Common myeloid progenitor, CD34-positive (primary cell): Measurements from ENCODE around the gene CIT.

ENCODE experiments used
- CTCF ChIA-PET: fragments of 350-600 bp; sonication (Branson Sonifier 250); formaldehyde crosslinking; loops from one replicate; lab custom pipeline; 2021; ENCODE audit warnings: antibody characterized with exemption; lab: Charles Lee
- POLR2A ChIA-PET: fragments of 350-600 bp; sonication (Branson Sonifier 250); formaldehyde crosslinking; loops from one replicate; lab custom pipeline; 2021; ENCODE audit warnings: antibody characterized with exemption; lab: Charles Lee
- DNase-seq, 3 donors: peaks; one replicate each; pipeline versions ENCODE4 v3.0.0 to v3.0.0-alpha.2; 2013
- H3K27ac ChIP-seq, 2 experiments: 1 replicate in 1 of 2; 2 replicates in 1 of 2; pipeline ENCODE4 v1.7.0; 2013; ENCODE audit warnings: inconsistent platforms in 2 of 2, low read length in 2 of 2, mild to moderate bottlenecking in 2 of 2, low read depth in 1 of 2, moderate library complexity in 1 of 2; ENCODE audit not compliant: severe bottlenecking in 2 of 2, insufficient read depth in 1 of 2, poor library complexity in 1 of 2
- H3K27me3 ChIP-seq, 5 experiments: replicated peaks in 2 of 5; 1 replicate in 3 of 5; 2 replicates in 2 of 5; pipeline versions ENCODE4 v1.6.1 to v1.7.0; 2013; ENCODE audit warnings: low read length in 4 of 5, mild to moderate bottlenecking in 2 of 5, moderate library complexity in 2 of 5, inconsistent platforms in 1 of 5; ENCODE audit not compliant: insufficient read depth in 5 of 5, control insufficient read depth in 4 of 5
- H3K36me3 ChIP-seq, 4 experiments: 1 replicate in 2 of 4; 2 replicates in 2 of 4; pipeline versions ENCODE4 v1.6.1 to v1.7.0; 2013; ENCODE audit warnings: low read length in 3 of 4, control low read depth in 1 of 4, mild to moderate bottlenecking in 1 of 4; ENCODE audit not compliant: control insufficient read depth in 4 of 4, insufficient read depth in 4 of 4
- H3K4me1 ChIP-seq, 4 experiments: 1 replicate in 3 of 4; 2 replicates in 1 of 4; pipeline versions ENCODE4 v1.6.1 to v1.7.1; 2013; ENCODE audit warnings: low read length in 3 of 4, mild to moderate bottlenecking in 3 of 4, control low read depth in 1 of 4, inconsistent platforms in 1 of 4, moderate library complexity in 1 of 4; ENCODE audit not compliant: control insufficient read depth in 4 of 4, insufficient read depth in 4 of 4; ENCODE audit errors: control extremely low read depth in 1 of 4
- H3K4me3 ChIP-seq, 7 experiments: 1 replicate in 4 of 7; 2 replicates in 3 of 7; pipeline versions ENCODE4 v1.5.1 to v1.7.0; 2013; ENCODE audit warnings: mild to moderate bottlenecking in 7 of 7, low read length in 6 of 7, moderate library complexity in 6 of 7, inconsistent platforms in 2 of 7, low read depth in 2 of 7, control low read depth in 1 of 7; ENCODE audit not compliant: insufficient read depth in 4 of 7, control insufficient read depth in 1 of 7; ENCODE audit errors: extremely low read depth in 1 of 7
- H3K9me3 ChIP-seq, 5 experiments: 1 replicate in 4 of 5; 2 replicates in 1 of 5; pipeline versions ENCODE4 v1.6.1 to v1.7.1; 2013; ENCODE audit warnings: low read length in 4 of 5, mild to moderate bottlenecking in 2 of 5, inconsistent platforms in 1 of 5, low read depth in 1 of 5, moderate library complexity in 1 of 5; ENCODE audit not compliant: control insufficient read depth in 4 of 5, insufficient read depth in 2 of 5; ENCODE audit errors: control extremely low read depth in 1 of 5
- WGBS: methylation state at CpG from one replicate; pipeline ENCODE4 v1.1.5; 2013; ENCODE audit not compliant: insufficient coverage; 5-methylcytosine and 5-hydroxymethylcytosine counted together

Gene CIT

DNA sequence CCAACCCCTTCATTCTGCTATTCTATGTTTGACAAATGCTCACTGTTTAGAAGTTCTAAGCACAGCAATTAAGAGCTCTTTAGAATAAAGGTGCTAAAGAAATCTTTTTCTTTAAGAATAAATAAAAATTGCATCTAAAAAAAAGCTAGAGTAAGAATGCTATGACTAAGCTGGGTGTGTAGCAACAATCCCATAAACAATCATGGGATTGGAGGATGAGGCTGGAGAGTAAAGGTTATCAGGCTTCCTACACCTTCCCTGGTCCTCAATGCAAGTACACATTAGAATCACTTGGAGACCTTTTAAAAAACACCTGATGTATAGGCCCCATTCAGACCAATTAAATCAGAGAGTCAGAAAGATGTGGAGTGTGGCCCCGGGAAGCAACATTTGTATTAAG, 88.3 kb downstream of the CIT start:
- H3K36me3 ChIP-seq: peaks cover 5 to 30% (median 14%) of the 10 kb centered on the region in 4 experiments
- DNase-seq: no peak
- no peaks in the 10 kb centered on the region for H3K9me3 ChIP-seq
- WGBS: 100% methylated on average over 1 of the region's 1 CpG
- H3K4me1 ChIP-seq: no peaks in the 10 kb centered on the region
- no peak overlapping the region for H3K27ac ChIP-seq
- ChIA-PET POLR2A (no interaction called here), CTCF (no interaction called here)
- H3K27me3 ChIP-seq: no peaks in the 10 kb centered on the region
- H3K4me3 ChIP-seq: no peak overlapping the region

DNA sequence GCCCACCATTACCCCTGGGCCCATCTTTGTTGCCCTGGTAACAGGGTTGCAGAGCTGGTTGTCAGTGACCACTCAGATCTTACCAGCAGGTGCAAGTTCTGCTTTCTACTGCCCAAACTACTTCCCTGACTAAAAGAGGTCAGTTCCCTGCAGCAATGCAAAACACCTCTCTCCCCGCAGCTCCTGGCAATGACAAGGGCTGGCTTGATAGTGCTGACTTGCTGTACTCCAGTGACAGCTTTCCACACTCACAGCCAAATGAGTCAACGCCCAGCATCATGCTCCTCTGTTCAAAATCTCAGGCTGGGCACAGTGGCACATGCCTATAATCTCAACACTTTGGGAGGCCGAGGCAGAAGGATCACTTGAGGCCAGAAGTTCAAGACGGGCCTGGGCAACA, 90.6 kb downstream of the CIT start:
- H3K27me3 ChIP-seq: no peaks in the 10 kb centered on the region
- no peak overlapping the region for H3K4me3 ChIP-seq
- no peak for DNase-seq
- H3K9me3 ChIP-seq: no peaks in the 10 kb centered on the region
- ChIA-PET CTCF (interaction anchor here (0.8 kb wide), 1 partner anchor 17 kb away, joined by 3 read pairs; no protein-coding TSS in a partner anchor), POLR2A (no interaction called here)
- 100% methylated on average over 2 of the region's 4 CpGs for WGBS
- peaks cover 9 to 43% (median 23%) of the 10 kb centered on the region in 4 experiments for H3K36me3 ChIP-seq
- H3K27ac ChIP-seq: no peak overlapping the region
- no peaks in the 10 kb centered on the region for H3K4me1 ChIP-seq

DNA sequence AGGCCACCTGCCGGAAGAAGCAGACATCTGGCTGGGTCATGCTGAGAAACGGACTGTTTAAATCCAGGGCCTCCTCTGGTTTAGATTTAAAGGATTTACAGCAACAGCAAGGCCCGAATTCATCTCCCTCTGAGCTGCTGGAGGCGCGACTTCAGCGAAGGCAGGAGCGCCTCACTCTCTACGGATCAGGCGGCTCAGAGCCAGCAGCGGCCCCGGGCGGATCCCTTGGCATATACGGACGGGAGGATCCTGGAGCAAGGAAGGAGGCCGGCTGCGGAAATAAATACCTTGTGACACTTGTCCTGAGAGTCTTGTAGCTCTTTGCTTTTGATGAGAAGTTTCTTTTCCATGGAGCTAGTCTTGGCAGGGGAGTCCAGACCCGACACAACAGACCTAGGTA, 92.4 kb downstream of the CIT start:
- 95% methylated on average over 17 of the region's 17 CpGs for WGBS
- no peaks in the 10 kb centered on the region for H3K9me3 ChIP-seq
- CTCF ChIA-PET: no interaction called here
- DNase-seq: no peak
- H3K36me3 ChIP-seq: peaks cover 9 to 41% (median 22%) of the 10 kb centered on the region in 4 experiments
- H3K4me1 ChIP-seq: no peaks in the 10 kb centered on the region
- H3K4me3 ChIP-seq: no peak overlapping the region
- POLR2A ChIA-PET: no interaction called here
- H3K27ac ChIP-seq: no peak overlapping the region
- no peaks in the 10 kb centered on the region for H3K27me3 ChIP-seq

DNA sequence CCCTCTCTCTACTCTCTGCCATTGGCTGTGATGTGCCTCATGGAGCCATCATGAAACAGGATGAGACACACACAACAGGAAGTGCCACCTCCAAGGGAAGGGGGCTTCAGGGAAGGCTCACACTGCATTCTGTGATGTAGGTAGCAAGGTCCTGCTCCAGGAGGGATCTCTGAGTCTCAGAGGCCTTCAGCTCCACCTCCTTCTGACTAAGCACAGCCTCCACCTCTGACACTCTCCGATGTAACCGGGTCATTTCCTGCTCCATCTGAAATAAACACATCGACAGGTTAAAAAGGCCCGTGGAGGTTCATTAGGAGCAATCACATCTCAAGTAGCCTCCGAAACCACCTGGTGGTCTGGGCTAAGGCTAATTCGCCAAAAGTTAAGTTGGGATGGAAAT, 93.3 kb downstream of the CIT start:
- POLR2A ChIA-PET: interaction anchor here (0.7 kb wide), 1 partner anchor 94 kb away, joined by 3 read pairs; no protein-coding TSS in a partner anchor
- Histone ChIP-seq H3K27ac (no peak overlapping the region), H3K9me3 (no peaks in the 10 kb centered on the region), H3K36me3 (peaks cover 9 to 41% (median 22%) of the 10 kb centered on the region in 4 experiments), H3K4me3 (no peak overlapping the region), H3K27me3 (no peaks in the 10 kb centered on the region), H3K4me1 (no peaks in the 10 kb centered on the region)
- no peak for DNase-seq
- WGBS: 96% methylated on average over 6 of the region's 6 CpGs
- CTCF ChIA-PET: no interaction called here

DNA sequence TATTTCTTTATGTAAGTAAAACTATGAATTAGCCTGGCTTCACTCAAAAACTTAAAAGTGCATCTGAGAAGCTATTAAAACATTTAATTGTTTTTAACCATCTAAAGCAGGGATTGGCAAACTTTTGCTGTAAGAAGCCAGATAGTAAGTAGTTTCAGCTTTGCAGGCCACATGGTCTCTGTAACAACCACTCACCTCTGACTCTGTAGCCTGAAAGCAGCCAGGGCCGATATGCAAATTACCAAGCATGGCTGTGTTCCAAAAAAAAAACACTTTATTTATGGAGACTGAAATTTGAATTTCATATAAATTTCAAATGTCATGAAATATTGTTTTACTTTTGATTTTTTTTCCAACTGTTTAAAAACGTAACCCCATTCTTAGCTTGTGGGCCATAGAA, 95.3 kb downstream of the CIT start:
- no peak for DNase-seq
- no peaks in the 10 kb centered on the region for H3K27me3 ChIP-seq
- H3K4me1 ChIP-seq: no peaks in the 10 kb centered on the region
- H3K9me3 ChIP-seq: no peaks in the 10 kb centered on the region
- H3K27ac ChIP-seq: no peak overlapping the region
- H3K36me3 ChIP-seq: peaks cover 11 to 41% (median 22%) of the 10 kb centered on the region in 4 experiments
- H3K4me3 ChIP-seq: no peak overlapping the region
- CTCF ChIA-PET: interaction anchor here (1.3 to 3.0 kb wide), 2 partner anchors 14 to 19 kb away, joined by 3 to 10 read pairs; no protein-coding TSS in a partner anchor
- WGBS: no CpG with 5 or more reads among the region's 2 CpGs
- POLR2A ChIA-PET: interaction anchor here (0.7 kb wide), 1 partner anchor 30 kb away, joined by 3 read pairs; no protein-coding TSS in a partner anchor

DNA sequence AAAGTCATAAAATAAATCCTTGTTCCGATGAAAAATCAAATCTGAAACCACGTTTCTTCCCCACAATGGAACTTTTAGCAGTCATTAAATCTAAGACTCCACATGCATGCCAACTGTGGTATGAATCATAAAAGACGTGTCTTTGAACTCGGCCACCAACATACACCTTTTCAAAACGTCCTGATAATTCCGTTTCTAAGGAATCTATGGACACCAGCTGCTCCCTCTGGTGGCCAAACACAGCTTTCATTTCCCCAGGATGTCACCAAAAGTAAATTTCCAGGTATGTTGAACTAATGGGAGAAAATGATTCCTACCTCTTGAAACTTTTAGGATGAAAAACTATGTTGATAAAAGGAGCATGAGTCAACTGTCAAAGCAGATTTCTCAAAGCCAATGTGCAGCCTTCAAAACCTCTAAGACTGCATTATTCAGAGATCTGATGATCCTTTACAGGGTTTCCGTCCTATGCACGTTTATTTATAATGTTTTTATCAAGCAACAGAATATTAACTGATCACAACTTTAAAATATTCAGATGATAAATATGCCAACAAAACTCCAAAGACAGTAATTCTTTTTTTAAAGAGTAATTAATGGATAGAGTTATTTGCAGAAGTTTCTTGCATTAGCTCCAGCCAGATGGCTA, 96.2 kb downstream of the CIT start:
- peaks cover 6 to 40% (median 23%) of the 10 kb centered on the region in 4 experiments for H3K36me3 ChIP-seq
- H3K4me1 ChIP-seq: no peaks in the 10 kb centered on the region
- WGBS: 88% methylated on average over 5 of the region's 8 CpGs
- CTCF ChIA-PET: interaction anchor here (0.6 to 3.0 kb wide), 9 partner anchors 10 to 1753 kb away, joined by 3 to 10 read pairs (median 3); no protein-coding TSS in a partner anchor
- DNase-seq: peak; percentile 1 to 11 (median 7)
- POLR2A ChIA-PET: no interaction called here
- no peak overlapping the region for H3K27ac ChIP-seq
- no peak overlapping the region for H3K4me3 ChIP-seq
- H3K9me3 ChIP-seq: no peaks in the 10 kb centered on the region
- no peaks in the 10 kb centered on the region for H3K27me3 ChIP-seq

DNA sequence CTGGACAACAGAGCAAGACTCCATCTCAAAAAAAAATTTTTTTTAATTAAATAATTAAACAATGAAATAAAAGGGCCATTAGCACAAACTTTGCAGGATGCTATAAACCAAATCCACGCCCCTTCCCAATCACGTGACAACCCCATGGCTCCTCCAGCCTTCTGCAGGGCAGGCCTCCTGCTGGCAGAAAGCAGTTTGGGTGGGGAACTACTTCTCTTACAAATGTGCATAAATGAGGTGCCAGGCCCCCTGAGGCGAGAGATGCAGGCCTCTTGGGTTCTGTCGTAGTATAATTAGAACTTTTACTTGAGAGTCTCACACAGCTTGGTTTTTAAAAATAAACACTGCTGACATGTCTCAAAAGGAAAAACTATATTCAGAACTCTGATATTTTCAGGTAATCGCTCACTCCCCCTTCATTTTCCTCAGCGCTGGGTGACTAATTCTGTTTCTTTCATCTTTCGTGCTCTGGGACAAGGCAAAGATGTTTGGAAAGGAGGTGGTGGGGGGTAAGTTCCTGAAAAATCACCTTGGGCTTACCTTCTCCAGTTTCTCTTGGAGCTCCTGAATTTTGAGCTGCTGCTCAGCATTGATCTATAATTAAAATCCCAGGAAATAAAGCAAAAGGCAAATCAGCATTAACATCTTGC, 101.7 kb downstream of the CIT start:
- ChIA-PET POLR2A (no interaction called here), CTCF (interaction anchor here (1.1 kb wide), 1 partner anchor 129 kb away, joined by 3 read pairs; no protein-coding TSS in a partner anchor)
- Histone ChIP-seq H3K4me1 (no peaks in the 10 kb centered on the region), H3K27ac (no peak overlapping the region), H3K4me3 (no peak overlapping the region), H3K27me3 (no peaks in the 10 kb centered on the region), H3K9me3 (no peaks in the 10 kb centered on the region), H3K36me3 (peaks cover 15 to 43% (median 27%) of the 10 kb centered on the region in 4 experiments)
- DNase-seq: no peak
- 100% methylated on average over 5 of the region's 7 CpGs for whole genome bisulfite sequencing
